Measurements from ENCODE around the gene METAP1D.

- TF ChIP-seq CTCF (IDR thresholded peaks at IDR 0.05) (no peak), POLR2AphosphoS5 (IDR thresholded peaks at IDR 0.05) (no peak), POLR2A (IDR thresholded peaks at IDR 0.05) (no peak), EP300 (IDR thresholded peaks at IDR 0.05) (no peak)
Measured at GRCh38 chr2:172087207-172087779, 87.5 kb downstream of the METAP1D start.

Data from suprapubic skin (tissue), 4 donors.